CD4-positive, alpha-beta T cell treated with Interleukin-17A for 4 hours (primary cell): Measurements from ENCODE around the gene FUZ.

Source experiments
- DNase-seq: peaks from one replicate; pipeline ENCODE4 v3.0.0-alpha.2; 2020; ENCODE audit warnings: mixed read lengths

The FUZ gene

GRCh38 chr19:49805822-49806619 lies 7.1 kb downstream of the FUZ start:
- DNase-seq: no peak

GRCh38 chr19:49803529-49803856 lies 9.6 kb downstream of the FUZ start:
- no peak for DNase-seq

- DNase-seq: no peak
Measured at GRCh38 chr19:49802836-49803528, 10.1 kb downstream of the FUZ start.

- DNase-seq: no peak
Measured at GRCh38 chr19:49801966-49802661, 11.0 kb downstream of the FUZ start.

- DNase-seq: no peak
Measured at GRCh38 chr19:49801401-49801888, 11.6 kb downstream of the FUZ start.

- DNase-seq: no peak
Measured at GRCh38 chr19:49800771-49801170, 12.3 kb downstream of the FUZ start.

- DNase-seq: peak; percentile 46
Measured at GRCh38 chr19:49799798-49800376, 13.2 kb downstream of the FUZ start.

- no peak for DNase-seq
Measured at GRCh38 chr19:49799271-49799797, 13.8 kb downstream of the FUZ start.

- no peak for DNase-seq
Measured at GRCh38 chr19:49798574-49798973, 14.5 kb downstream of the FUZ start.

- no peak for DNase-seq
Measured at GRCh38 chr19:49795615-49796014, 17.5 kb downstream of the FUZ start.

GRCh38 chr19:49793561-49793840 lies 19.6 kb downstream of the FUZ start:
- DNase-seq: no peak

GRCh38 chr19:49792829-49793560 lies 20.1 kb downstream of the FUZ start:
- DNase-seq: no peak

GRCh38 chr19:49791776-49792445 lies 21.2 kb downstream of the FUZ start:
- no peak for DNase-seq

GRCh38 chr19:49790866-49791265 lies 22.2 kb downstream of the FUZ start:
- no peak for DNase-seq

- no peak for DNase-seq
Measured at GRCh38 chr19:49788857-49789256, 24.2 kb downstream of the FUZ start.

GRCh38 chr19:49787746-49788145 lies 25.3 kb downstream of the FUZ start:
- no peak for DNase-seq

- DNase-seq: no peak
Measured at GRCh38 chr19:49786376-49786820, 26.7 kb downstream of the FUZ start.

- DNase-seq: no peak
Measured at GRCh38 chr19:49782515-49782914, 30.6 kb downstream of the FUZ start.

GRCh38 chr19:49781394-49781793 lies 31.7 kb downstream of the FUZ start:
- DNase-seq: no peak

GRCh38 chr19:49780861-49781260 lies 32.2 kb downstream of the FUZ start:
- DNase-seq: no peak

- no peak for DNase-seq
Measured at GRCh38 chr19:49779731-49780555, 33.1 kb downstream of the FUZ start.
